Ascending aorta (tissue), 2 donors: Measurements from ENCODE around the gene ZDHHC7. TPM values are rescaled to one million over a fixed set of nuclear protein-coding genes. Genes with fewer than 3 reads are reported as not detected.
A peak's percentile ranks its signal among the peaks of the same experiment; 100 is the strongest.

Experiments
- DNase-seq, 2 donors: peaks; one replicate each; pipeline ENCODE4 v3.0.0-alpha.2; 2019; ENCODE audit warnings: low spot score in 2 of 2
- H3K27ac ChIP-seq, 2 donors: fragments of 200-600 bp; sonication (generic); one replicate each; pipeline ENCODE4 v1.5.1; 2016 to 2017; ENCODE audit warnings: mild to moderate bottlenecking in 1 of 2
- H3K27me3 ChIP-seq: fragments of 200-600 bp; sonication (generic); one replicate; pipeline ENCODE4 v1.5.1; 2017
- H3K36me3 ChIP-seq, 2 donors: fragments of 200-600 bp; sonication (generic); one replicate each; pipeline ENCODE4 v1.5.1; 2016
- H3K4me1 ChIP-seq, 2 donors: fragments of 200-600 bp; sonication (generic); one replicate each; pipeline ENCODE4 v1.5.1; 2016 to 2017; ENCODE audit warnings: mild to moderate bottlenecking in 1 of 2
- H3K4me3 ChIP-seq, 2 donors: fragments of 200-600 bp; sonication (generic); one replicate each; pipeline ENCODE4 v1.5.1; 2016 to 2017; ENCODE audit warnings: mild to moderate bottlenecking in 1 of 2
- H3K9me3 ChIP-seq, 2 donors: fragments of 200-600 bp; sonication (generic); one replicate each; pipeline ENCODE4 v1.5.1; 2016
- intact Hi-C: fragments of 100-400 bp; cut with DNase I; formaldehyde crosslinking; loops from one replicate; pipeline ENCODE4 v1.15.1; 2023
- total RNA-seq: library from RNA; depleted of rRNA; stranded (reverse); fragments of >200 nt; gene quantifications from one replicate; pipeline ENCODE4 v1.1.0, GENCODE V29; 2016
- TF ChIP-seq, protein P1 (sequence below), 3 experiments: fragments of 200-600 bp in 2 of 3; fragments of 450-650 bp in 1 of 3; sonication (generic) in 2 of 3; IDR thresholded peaks; one replicate each; pipeline ENCODE4 v1.5.1; 2016 to 2019; ENCODE audit warnings: antibody characterized with exemption in 3 of 3, mild to moderate bottlenecking in 1 of 3, moderate library complexity in 1 of 3

ZDHHC7 gene
- total RNA-seq, 1 donor from 2014 or later: 70.7 TPM

DNA sequence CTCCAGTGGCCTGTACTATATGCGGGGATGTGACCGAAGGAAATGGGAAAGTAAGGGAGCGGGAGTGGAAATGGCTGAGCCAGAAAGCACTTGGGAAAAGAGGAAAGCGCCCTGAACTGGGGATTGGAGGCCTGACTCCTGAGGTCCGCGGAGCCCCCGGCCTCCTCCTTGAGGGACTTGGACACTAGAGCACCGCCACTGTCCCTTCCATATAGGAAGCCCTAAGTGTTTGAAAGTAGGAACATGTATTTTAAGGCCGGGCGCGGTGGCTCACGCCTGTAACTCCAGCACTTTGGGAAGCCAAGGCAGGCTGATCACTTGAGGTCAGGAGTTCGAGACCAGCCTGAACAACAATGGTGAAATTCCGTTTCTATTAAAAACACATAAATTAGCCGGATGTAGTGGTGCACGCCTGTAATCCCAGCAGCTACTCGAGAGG is 530 bp upstream of the ZDHHC7 start:
- Histone ChIP-seq H3K4me1 (peaks cover 0 to 33% of the 10 kb centered on the region in 2 donors), H3K27me3 (no peaks in the 10 kb centered on the region), H3K9me3 (no peaks in the 10 kb centered on the region), H3K4me3 (peak overlapping the region; percentile 95 to 98), H3K27ac (peak overlapping the region; percentile 90 to 96), H3K36me3 (no peaks in the 10 kb centered on the region)
- intact Hi-C loops: loop anchor here (1.0 to 2.0 kb wide), 2 partner anchors 15 to 39 kb away; partner anchors contain the start of gene KIAA0513
- DNase-seq: no peak
- TF ChIP-seq, protein P1, sequence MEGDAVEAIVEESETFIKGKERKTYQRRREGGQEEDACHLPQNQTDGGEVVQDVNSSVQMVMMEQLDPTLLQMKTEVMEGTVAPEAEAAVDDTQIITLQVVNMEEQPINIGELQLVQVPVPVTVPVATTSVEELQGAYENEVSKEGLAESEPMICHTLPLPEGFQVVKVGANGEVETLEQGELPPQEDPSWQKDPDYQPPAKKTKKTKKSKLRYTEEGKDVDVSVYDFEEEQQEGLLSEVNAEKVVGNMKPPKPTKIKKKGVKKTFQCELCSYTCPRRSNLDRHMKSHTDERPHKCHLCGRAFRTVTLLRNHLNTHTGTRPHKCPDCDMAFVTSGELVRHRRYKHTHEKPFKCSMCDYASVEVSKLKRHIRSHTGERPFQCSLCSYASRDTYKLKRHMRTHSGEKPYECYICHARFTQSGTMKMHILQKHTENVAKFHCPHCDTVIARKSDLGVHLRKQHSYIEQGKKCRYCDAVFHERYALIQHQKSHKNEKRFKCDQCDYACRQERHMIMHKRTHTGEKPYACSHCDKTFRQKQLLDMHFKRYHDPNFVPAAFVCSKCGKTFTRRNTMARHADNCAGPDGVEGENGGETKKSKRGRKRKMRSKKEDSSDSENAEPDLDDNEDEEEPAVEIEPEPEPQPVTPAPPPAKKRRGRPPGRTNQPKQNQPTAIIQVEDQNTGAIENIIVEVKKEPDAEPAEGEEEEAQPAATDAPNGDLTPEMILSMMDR (IDR thresholded peaks at IDR 0.05): no peak

- Histone ChIP-seq H3K27ac (peak overlapping the region; percentile 90 to 96), H3K4me3 (peak overlapping the region; percentile 95 to 98), H3K36me3 (no peaks in the 10 kb centered on the region), H3K27me3 (no peaks in the 10 kb centered on the region), H3K4me1 (peaks cover 9 to 45% of the 10 kb centered on the region in 2 donors), H3K9me3 (no peaks in the 10 kb centered on the region)
- TF ChIP-seq, protein P1 (IDR thresholded peaks at IDR 0.05): no peak
- intact Hi-C loops: loop anchor here (2.0 kb wide), 1 partner anchor 38 kb away; no protein-coding TSS in a partner anchor
- DNase-seq: no peak
Measured at GRCh38 chr16:85010446-85010930, 847 bp downstream of the ZDHHC7 start.

- H3K27ac ChIP-seq: peak overlapping the region in 1 of 2 donors; percentile 93
- no peak overlapping the region for H3K4me3 ChIP-seq
- TF ChIP-seq, protein P1 (IDR thresholded peaks at IDR 0.05): no peak
- H3K36me3 ChIP-seq: no peaks in the 10 kb centered on the region
- no peaks in the 10 kb centered on the region for H3K9me3 ChIP-seq
- peaks cover 17 to 63% of the 10 kb centered on the region in 2 donors for H3K4me1 ChIP-seq
- peak in 1 of 2 donors; percentile 54 for DNase-seq
- no peaks in the 10 kb centered on the region for H3K27me3 ChIP-seq
- intact Hi-C loops: no loop called here
Measured at GRCh38 chr16:85008271-85008670, 3.1 kb downstream of the ZDHHC7 start.

DNA sequence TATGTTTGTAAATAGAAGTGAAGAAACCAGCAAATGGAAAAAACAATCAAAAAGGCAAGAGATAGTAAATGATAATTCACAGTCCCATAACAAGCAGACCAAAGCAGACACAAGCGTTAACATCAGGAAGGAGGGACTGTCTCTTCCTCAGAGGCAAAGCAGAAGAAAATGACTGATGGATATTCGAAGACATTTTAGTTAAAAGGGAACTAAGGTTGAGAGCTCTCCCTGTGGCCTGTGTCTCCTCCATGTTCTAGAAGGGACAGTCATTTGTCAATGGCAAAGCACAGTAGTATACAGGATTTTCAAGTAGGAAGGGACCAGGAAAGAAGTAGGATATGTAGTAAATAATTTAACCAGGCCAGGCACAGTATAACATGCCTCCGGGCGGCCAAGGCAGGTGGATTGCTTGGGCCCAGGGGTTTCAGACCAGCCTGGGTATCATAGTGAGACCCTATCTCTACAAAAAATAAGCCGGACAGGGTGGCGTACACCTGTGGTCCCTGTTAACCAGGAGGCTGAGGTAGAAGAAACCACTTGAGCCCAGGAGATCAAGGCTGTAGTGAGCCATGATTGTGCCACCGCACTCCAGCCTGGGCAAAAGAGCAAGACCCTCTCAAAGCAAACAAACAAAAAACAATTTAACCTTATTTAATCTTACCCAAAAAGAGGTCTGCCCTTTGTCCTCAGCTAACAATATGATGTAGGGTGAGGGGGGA is 3.7 kb downstream of the ZDHHC7 start:
- no peaks in the 10 kb centered on the region for H3K27me3 ChIP-seq
- intact Hi-C loops: no loop called here
- peaks cover 17 to 69% of the 10 kb centered on the region in 2 donors for H3K4me1 ChIP-seq
- TF ChIP-seq, protein P1 (IDR thresholded peaks at IDR 0.05): no peak
- H3K4me3 ChIP-seq: no peak overlapping the region
- DNase-seq: peak in 1 of 2 donors; percentile 53
- H3K9me3 ChIP-seq: no peaks in the 10 kb centered on the region
- peak overlapping the region; percentile 37 to 93 for H3K27ac ChIP-seq
- no peaks in the 10 kb centered on the region for H3K36me3 ChIP-seq

DNA sequence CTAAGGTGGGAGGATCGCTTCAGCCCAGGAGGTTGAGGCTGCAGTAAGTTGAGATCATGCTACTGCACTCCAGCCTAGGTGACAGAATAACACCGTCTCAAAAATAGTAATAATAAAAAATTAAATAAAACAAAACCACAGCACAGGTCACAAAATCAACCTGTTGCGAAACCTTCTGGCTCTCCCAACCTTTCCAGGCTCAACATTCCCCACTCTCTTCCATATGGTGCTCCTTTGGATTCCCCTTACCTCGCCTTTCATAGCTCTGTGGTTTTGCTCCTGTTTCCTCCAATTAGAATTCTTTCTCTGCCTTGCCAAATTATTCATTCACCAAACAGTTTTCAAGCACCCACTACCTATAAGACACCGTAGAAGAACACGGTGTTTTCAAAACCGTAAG is 4.7 kb downstream of the ZDHHC7 start:
- TF ChIP-seq, protein P1 (IDR thresholded peaks at IDR 0.05): no peak
- no peak for DNase-seq
- intact Hi-C loops: no loop called here
- Histone ChIP-seq H3K4me1 (peaks cover 17 to 69% of the 10 kb centered on the region in 2 donors), H3K27ac (peak overlapping the region; percentile 93 to 95), H3K4me3 (no peak overlapping the region), H3K9me3 (no peaks in the 10 kb centered on the region), H3K27me3 (no peaks in the 10 kb centered on the region), H3K36me3 (no peaks in the 10 kb centered on the region)
